ENCODE results near the gene QRICH1. TPM values are rescaled to one million over a fixed set of nuclear protein-coding genes. Genes with fewer than 3 reads are reported as not detected.
A peak's percentile ranks its signal among the peaks of the same experiment; 100 is the strongest.

Gene QRICH1
- total and polyA plus RNA-seq, 2 of the 13 experiments (the other 11 are each of a cell fraction or from before 2014, with no cell fraction given), result 52.6 to 102 TPM

DNA sequence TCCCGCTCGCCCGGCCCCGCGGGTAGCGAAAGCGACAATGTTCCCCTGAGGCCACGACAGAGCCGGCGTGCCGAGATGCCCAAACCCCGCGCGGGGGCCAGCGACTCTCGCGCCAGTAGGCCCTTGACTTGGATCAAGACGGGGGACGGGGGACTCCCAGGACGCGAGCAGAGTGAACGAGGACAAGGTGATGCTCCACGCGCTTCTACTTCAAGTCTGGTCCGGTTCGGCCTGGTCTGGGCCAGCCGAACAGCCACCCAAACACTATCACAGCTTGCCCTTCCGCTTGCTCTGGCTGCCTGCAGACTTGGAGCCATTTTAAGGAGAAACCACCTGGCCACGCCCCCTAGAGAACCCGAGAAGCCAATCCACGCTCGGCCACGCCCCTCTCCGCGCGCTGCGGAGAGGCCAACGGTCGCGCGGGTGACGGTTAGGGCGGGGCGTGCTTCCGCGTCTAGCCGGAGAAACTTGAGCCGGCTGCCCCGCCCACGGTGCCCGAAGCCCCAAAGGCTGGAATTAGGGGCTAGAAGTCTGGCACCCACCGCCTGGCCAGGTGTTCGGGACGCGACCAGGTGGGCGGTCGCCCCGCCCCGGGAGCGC lies 72.6 kb downstream of the QRICH1 start (continued):
- TF ChIP-seq TEAD3 (CRISPR knock-in tag; optimal IDR thresholded peaks at IDR 0.05; ENCODE audit: borderline replicate concordance) (no peak), KAT2B (IDR thresholded peaks at IDR 0.05; ENCODE audit: borderline replicate concordance, low read depth, low read length) (no peak), TCF7L2 (IDR thresholded peaks at IDR 0.05; ENCODE audit: low read depth, low read length) (no peak), RARG (CRISPR knock-in tag; IDR thresholded peaks at IDR 0.05; ENCODE audit: low read depth) (peak; percentile 80), ZNF292 (CRISPR knock-in tag; IDR thresholded peaks at IDR 0.05; ENCODE audit: borderline replicate concordance, low read depth) (no peak), THYN1 (CRISPR knock-in tag; IDR thresholded peaks at IDR 0.05; ENCODE audit: borderline replicate concordance, low read depth) (no peak), EHMT2 (IDR thresholded peaks at IDR 0.05; ENCODE audit: borderline replicate concordance, low read depth, low read length) (no peak), POLR2A (IDR thresholded peaks at IDR 0.05; ENCODE audit: insufficient read depth in 1 of 2, low read depth in 2 of 2, low read length in 2 of 2) (peak in 1 of 2 experiments; percentile 100; a peak in 2 of 4 replicates), KMT2B (CRISPR knock-in tag; IDR thresholded peaks at IDR 0.05) (peak; percentile 20; the same call in 1 of the 2 replicates), KAT7 (CRISPR knock-in tag; IDR thresholded peaks at IDR 0.05; ENCODE audit: borderline replicate concordance) (peak; percentile 20; the same call in 1 of the 2 replicates), ZFAT (CRISPR knock-in tag; conservative IDR thresholded peaks at IDR 0.05) (0 out of 2 replicates have a peak, but pooled peaks have one; percentile 4)
- TF ChIP-seq, protein P1, sequence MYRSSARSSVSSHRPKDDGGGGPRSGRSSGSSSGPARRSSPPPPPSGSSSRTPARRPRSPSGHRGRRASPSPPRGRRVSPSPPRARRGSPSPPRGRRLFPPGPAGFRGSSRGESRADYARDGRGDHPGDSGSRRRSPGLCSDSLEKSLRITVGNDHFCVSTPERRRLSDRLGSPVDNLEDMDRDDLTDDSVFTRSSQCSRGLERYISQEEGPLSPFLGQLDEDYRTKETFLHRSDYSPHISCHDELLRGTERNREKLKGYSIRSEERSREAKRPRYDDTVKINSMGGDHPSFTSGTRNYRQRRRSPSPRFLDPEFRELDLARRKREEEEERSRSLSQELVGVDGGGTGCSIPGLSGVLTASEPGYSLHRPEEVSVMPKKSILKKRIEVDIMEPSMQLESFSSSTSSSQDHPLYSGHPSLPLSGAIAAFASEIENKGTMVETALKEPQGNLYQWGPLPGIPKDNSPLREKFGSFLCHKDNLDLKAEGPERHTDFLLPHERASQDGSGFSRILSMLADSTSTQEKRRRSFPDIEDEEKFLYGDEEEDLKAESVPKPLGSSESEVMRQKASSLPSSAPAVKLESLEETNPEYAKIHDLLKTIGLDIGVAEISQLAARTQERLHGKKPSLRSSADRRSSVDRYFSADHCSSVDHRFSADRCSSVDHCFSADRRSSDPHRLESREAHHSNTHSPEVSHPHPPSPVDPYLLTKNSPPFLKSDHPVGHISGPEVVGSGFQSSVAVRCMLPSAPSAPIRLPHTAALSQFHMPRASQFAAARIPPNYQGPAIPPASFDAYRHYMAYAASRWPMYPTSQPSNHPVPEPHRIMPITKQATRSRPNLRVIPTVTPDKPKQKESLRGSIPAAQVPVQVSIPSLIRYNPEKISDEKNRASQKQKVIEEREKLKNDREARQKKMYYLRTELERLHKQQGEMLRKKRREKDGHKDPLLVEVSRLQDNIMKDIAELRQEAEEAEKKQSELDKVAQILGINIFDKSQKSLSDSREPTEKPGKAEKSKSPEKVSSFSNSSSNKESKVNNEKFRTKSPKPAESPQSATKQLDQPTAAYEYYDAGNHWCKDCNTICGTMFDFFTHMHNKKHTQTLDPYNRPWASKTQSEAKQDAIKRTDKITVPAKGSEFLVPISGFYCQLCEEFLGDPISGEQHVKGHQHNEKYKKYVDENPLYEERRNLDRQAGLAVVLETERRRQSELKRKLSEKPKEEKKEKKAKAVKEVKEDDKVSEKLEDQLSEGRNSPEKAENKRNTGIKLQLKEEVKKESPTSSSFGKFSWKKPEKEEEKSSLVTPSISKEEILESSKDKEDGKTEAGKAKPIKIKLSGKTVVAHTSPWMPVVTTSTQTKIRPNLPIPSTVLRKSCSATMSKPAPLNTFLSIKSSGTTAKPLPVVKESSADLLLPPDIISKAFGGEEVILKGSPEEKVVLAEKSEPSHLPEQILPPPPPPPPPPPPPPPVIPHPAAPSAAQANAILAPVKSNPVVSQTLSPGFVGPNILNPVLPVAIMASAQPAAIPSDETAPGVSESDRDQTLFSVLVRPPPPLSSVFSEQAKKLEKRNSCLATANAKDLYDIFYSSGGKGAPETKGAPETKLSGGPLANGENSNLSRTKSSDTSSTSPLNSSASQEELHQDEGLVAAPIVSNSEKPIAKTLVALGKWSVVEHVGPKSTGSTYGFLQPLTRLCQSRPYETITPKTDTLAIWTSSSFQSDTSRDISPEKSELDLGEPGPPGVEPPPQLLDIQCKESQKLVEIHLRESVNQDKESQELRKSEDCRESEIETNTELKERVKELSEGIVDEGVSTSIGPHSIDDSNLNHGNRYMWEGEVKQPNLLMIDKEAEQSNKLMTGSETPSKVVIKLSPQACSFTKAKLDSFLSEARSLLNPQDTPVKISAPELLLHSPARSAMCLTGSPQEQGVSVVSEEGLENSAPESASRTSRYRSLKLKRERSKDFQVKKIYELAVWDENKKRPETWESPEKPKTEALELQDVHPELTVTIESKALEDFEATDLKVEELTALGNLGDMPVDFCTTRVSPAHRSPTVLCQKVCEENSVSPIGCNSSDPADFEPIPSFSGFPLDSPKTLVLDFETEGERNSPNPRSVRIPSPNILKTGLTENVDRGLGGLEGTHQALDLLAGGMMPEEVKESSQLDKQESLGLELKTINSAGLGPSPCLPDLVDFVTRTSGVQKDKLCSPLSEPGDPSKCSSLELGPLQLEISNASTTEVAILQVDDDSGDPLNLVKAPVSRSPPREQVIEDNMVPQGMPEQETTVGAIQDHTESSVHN (CRISPR knock-in tag; IDR thresholded peaks at IDR 0.05), result 0 out of 2 replicates have a peak, but pooled peaks have one; percentile 67
- TF ChIP-seq, protein P2, sequence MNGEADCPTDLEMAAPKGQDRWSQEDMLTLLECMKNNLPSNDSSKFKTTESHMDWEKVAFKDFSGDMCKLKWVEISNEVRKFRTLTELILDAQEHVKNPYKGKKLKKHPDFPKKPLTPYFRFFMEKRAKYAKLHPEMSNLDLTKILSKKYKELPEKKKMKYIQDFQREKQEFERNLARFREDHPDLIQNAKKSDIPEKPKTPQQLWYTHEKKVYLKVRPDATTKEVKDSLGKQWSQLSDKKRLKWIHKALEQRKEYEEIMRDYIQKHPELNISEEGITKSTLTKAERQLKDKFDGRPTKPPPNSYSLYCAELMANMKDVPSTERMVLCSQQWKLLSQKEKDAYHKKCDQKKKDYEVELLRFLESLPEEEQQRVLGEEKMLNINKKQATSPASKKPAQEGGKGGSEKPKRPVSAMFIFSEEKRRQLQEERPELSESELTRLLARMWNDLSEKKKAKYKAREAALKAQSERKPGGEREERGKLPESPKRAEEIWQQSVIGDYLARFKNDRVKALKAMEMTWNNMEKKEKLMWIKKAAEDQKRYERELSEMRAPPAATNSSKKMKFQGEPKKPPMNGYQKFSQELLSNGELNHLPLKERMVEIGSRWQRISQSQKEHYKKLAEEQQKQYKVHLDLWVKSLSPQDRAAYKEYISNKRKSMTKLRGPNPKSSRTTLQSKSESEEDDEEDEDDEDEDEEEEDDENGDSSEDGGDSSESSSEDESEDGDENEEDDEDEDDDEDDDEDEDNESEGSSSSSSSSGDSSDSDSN (CRISPR knock-in tag; IDR thresholded peaks at IDR 0.05), result peak; percentile 55; the same call in 1 of the 2 replicates
- TF ChIP-seq, protein P3, sequence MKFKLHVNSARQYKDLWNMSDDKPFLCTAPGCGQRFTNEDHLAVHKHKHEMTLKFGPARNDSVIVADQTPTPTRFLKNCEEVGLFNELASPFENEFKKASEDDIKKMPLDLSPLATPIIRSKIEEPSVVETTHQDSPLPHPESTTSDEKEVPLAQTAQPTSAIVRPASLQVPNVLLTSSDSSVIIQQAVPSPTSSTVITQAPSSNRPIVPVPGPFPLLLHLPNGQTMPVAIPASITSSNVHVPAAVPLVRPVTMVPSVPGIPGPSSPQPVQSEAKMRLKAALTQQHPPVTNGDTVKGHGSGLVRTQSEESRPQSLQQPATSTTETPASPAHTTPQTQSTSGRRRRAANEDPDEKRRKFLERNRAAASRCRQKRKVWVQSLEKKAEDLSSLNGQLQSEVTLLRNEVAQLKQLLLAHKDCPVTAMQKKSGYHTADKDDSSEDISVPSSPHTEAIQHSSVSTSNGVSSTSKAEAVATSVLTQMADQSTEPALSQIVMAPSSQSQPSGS (CRISPR knock-in tag; IDR thresholded peaks at IDR 0.05), result peak; percentile 52; the same call in 1 of the 2 replicates
- TF ChIP-seq, protein P4, sequence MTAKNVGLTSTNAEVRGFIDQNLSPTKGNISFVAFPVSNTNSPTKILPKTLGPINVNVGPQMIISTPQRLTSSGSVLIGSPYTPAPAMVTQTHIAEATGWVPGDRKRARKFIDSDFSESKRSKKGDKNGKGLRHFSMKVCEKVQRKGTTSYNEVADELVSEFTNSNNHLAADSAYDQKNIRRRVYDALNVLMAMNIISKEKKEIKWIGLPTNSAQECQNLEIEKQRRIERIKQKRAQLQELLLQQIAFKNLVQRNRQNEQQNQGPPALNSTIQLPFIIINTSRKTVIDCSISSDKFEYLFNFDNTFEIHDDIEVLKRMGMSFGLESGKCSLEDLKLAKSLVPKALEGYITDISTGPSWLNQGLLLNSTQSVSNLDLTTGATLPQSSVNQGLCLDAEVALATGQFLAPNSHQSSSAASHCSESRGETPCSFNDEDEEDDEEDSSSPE (CRISPR knock-in tag; IDR thresholded peaks at IDR 0.05), result peak; percentile 65
- TF ChIP-seq, protein P5, sequence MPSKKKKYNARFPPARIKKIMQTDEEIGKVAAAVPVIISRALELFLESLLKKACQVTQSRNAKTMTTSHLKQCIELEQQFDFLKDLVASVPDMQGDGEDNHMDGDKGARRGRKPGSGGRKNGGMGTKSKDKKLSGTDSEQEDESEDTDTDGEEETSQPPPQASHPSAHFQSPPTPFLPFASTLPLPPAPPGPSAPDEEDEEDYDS (CRISPR knock-in tag; IDR thresholded peaks at IDR 0.05), result peak; percentile 100

Data from HepG2 (cell line).